H9 (cell line): ENCODE measurements around the gene DGCR2. TPM values are rescaled to one million over a fixed set of nuclear protein-coding genes. Genes with fewer than 3 reads are reported as not detected.

ENCODE experiments used
- DNase-seq: peaks from one replicate; pipeline ENCODE4 v3.0.0-alpha.2; 2017
- H2AFZ ChIP-seq: one replicate; pipeline ENCODE4 v1.6.1; 2013; ENCODE audit warnings: mild to moderate bottlenecking, low read length, control low read depth, moderate library complexity
- H2AK5ac ChIP-seq: 2 replicates; pipeline ENCODE4 v1.6.1; 2013; ENCODE audit warnings: low read length, control low read depth, mixed read lengths; ENCODE audit not compliant: insufficient read length
- H2BK120ac ChIP-seq: one replicate; pipeline ENCODE4 v1.6.1; 2013; ENCODE audit warnings: low read depth, mild to moderate bottlenecking, low read length, control low read depth, inconsistent platforms; ENCODE audit not compliant: poor library complexity, severe bottlenecking
- H2BK12ac ChIP-seq: 2 replicates; pipeline ENCODE4 v1.6.1; 2013; ENCODE audit warnings: low read length, control low read depth, mixed read lengths, low read depth; ENCODE audit not compliant: insufficient read length
- H2BK15ac ChIP-seq: 2 replicates; pipeline ENCODE4 v1.6.1; 2013; ENCODE audit warnings: low read depth, low read length, control low read depth
- H2BK20ac ChIP-seq: one replicate; pipeline ENCODE4 v1.6.1; 2013; ENCODE audit warnings: low read depth, mild to moderate bottlenecking, low read length, control low read depth, inconsistent platforms; ENCODE audit not compliant: poor library complexity, severe bottlenecking
- H2BK5ac ChIP-seq: 2 replicates; pipeline ENCODE4 v1.6.1; 2013; ENCODE audit warnings: low read length, control low read depth, mixed read lengths; ENCODE audit not compliant: insufficient read length
- H3K14ac ChIP-seq: 2 replicates; pipeline ENCODE4 v1.6.1; 2013; ENCODE audit warnings: low read length, control low read depth; ENCODE audit not compliant: insufficient read depth
- H3K18ac ChIP-seq: 2 replicates; pipeline ENCODE4 v1.6.1; 2013; ENCODE audit warnings: low read depth, mild to moderate bottlenecking, mixed read lengths, low read length, control low read depth; ENCODE audit not compliant: insufficient read length
- H3K23ac ChIP-seq: 2 replicates; pipeline ENCODE4 v1.6.1; 2013; ENCODE audit warnings: low read length, control low read depth, mixed read lengths, low read depth; ENCODE audit not compliant: insufficient read length
- H3K23me2 ChIP-seq: 2 replicates; pipeline ENCODE4 v1.6.1; 2013; ENCODE audit warnings: low read depth, mild to moderate bottlenecking, mixed read lengths, low read length, control low read depth; ENCODE audit not compliant: insufficient read length, poor library complexity, severe bottlenecking
- H3K27ac ChIP-seq: 2 replicates; pipeline ENCODE4 v1.5.1; 2013; ENCODE audit warnings: low read length, control low read depth, mixed read lengths, low read depth; ENCODE audit not compliant: insufficient read length
- H3K27me3 ChIP-seq: 2 replicates; pipeline ENCODE4 v1.6.1; 2013; ENCODE audit warnings: low read length, control low read depth, inconsistent platforms; ENCODE audit not compliant: insufficient read depth
- H3K4ac ChIP-seq: 2 replicates; pipeline ENCODE4 v1.6.1; 2013; ENCODE audit warnings: low read depth, mild to moderate bottlenecking, control low read depth, inconsistent platforms, low read length, moderate library complexity
- H3K4me1 ChIP-seq: 2 replicates; pipeline ENCODE4 v1.6.1; 2013; ENCODE audit warnings: low read length, control low read depth, inconsistent platforms; ENCODE audit not compliant: insufficient read depth
- H3K4me2 ChIP-seq: 2 replicates; pipeline ENCODE4 v1.6.1; 2013; ENCODE audit warnings: low read length, control low read depth, mixed read lengths; ENCODE audit not compliant: insufficient read length, insufficient read depth
- H3K56ac ChIP-seq: 2 replicates; pipeline ENCODE4 v1.6.1; 2013; ENCODE audit warnings: low read depth, mild to moderate bottlenecking, mixed read lengths, low read length, control low read depth; ENCODE audit not compliant: insufficient read length
- H3K79me1 ChIP-seq: 2 replicates; pipeline ENCODE4 v1.6.1; 2013; ENCODE audit warnings: low read depth, mild to moderate bottlenecking, moderate library complexity, low read length, control low read depth, inconsistent platforms; ENCODE audit not compliant: insufficient read depth, poor library complexity, severe bottlenecking
- H3K79me2 ChIP-seq: 2 replicates; pipeline ENCODE4 v1.6.1; 2013; ENCODE audit warnings: low read length, control low read depth, inconsistent platforms; ENCODE audit not compliant: insufficient read depth
- H3K9ac ChIP-seq: 2 replicates; pipeline ENCODE4 v1.6.1; 2013; ENCODE audit warnings: low read length, control low read depth, mixed read lengths; ENCODE audit not compliant: insufficient read length; ENCODE audit errors: extremely low read depth
- H3K9me3 ChIP-seq: one replicate; pipeline ENCODE4 v1.6.1; 2013; ENCODE audit warnings: low read depth, low read length, inconsistent platforms; ENCODE audit not compliant: control insufficient read depth
- H3T11ph ChIP-seq: one replicate; pipeline ENCODE4 v1.6.1; 2013; ENCODE audit warnings: mild to moderate bottlenecking, low read length, control low read depth, inconsistent platforms
- H4K20me1 ChIP-seq: one replicate; pipeline ENCODE4 v1.6.1; 2013; ENCODE audit not compliant: control insufficient read depth, insufficient read length, insufficient read depth
- H4K5ac ChIP-seq: 2 replicates; pipeline ENCODE4 v1.6.1; 2013; ENCODE audit warnings: low read depth, mild to moderate bottlenecking, mixed read lengths, low read length, control low read depth; ENCODE audit not compliant: insufficient read length
- H4K8ac ChIP-seq: replicated peaks from 2 replicates; pipeline ENCODE4 v1.6.1; 2013; ENCODE audit warnings: low read length, control low read depth, mixed read lengths, low read depth; ENCODE audit not compliant: insufficient read length
- H4K91ac ChIP-seq: 2 replicates; pipeline ENCODE4 v1.6.1; 2013; ENCODE audit warnings: low read depth, mild to moderate bottlenecking, moderate library complexity, mixed read lengths, low read length, control low read depth; ENCODE audit not compliant: insufficient read length
- H3K27ac Mint-ChIP-seq, 3 experiments: 2 replicates in 2 of 3; 3 replicates in 1 of 3; pipeline ENCODE4 v1.8.0; 2020 to 2021; ENCODE audit warnings: mixed read lengths in 3 of 3, mild to moderate bottlenecking in 1 of 3, moderate library complexity in 1 of 3
- H3K27me3 Mint-ChIP-seq: 2 replicates; pipeline ENCODE4 v1.8.0; 2021; ENCODE audit warnings: low read depth, mild to moderate bottlenecking, moderate library complexity, mixed read lengths
- H3K36me3 Mint-ChIP-seq, 3 experiments: 2 replicates in 2 of 3; 3 replicates in 1 of 3; pipeline ENCODE4 v1.8.0; 2020 to 2021; ENCODE audit warnings: low read depth in 3 of 3, mixed read lengths in 3 of 3; ENCODE audit not compliant: insufficient read depth in 1 of 3
- H3K4me1 Mint-ChIP-seq, 2 experiments: 2 replicates each; pipeline ENCODE4 v1.8.0; 2020; ENCODE audit warnings: mixed read lengths in 2 of 2
- H3K4me3 Mint-ChIP-seq, 2 experiments: 2 replicates in 1 of 2; 3 replicates in 1 of 2; pipeline ENCODE4 v1.8.0; 2020 to 2021; ENCODE audit warnings: mild to moderate bottlenecking in 2 of 2, mixed read lengths in 2 of 2, moderate library complexity in 1 of 2
- H3K9me3 Mint-ChIP-seq, 2 experiments: 2 replicates in 1 of 2; 3 replicates in 1 of 2; pipeline ENCODE4 v1.8.0; 2020; ENCODE audit warnings: mild to moderate bottlenecking in 2 of 2, mixed read lengths in 2 of 2, moderate library complexity in 1 of 2
- CTCF ChIP-seq: fragments of 200-600 bp; sonication (generic); conservative IDR thresholded peaks from 3 replicates; pipeline ENCODE4 v1.8.0; 2021; ENCODE audit warnings: antibody characterized with exemption, mild to moderate bottlenecking
- WGBS: extraction: QIAGEN DNeasy Blood & Tissue Kit; methylation state at CpG from one replicate; pipeline ENCODE4 v1.1.7; 2013; ENCODE audit warnings: missing lambda C conversion rate, low lambda C conversion rate, mixed read lengths; ENCODE audit not compliant: insufficient read length; ENCODE audit errors: extremely low coverage; 5-methylcytosine and 5-hydroxymethylcytosine counted together
- total RNA-seq: library from RNA; stranded (reverse); gene quantifications from 2 replicates; pipeline ENCODE4 v1.2.1, GENCODE V29; 2021

The DGCR2 gene
- total RNA-seq, 1 experiment from 2014 or later, result 47.2 TPM

- Mint-ChIP-seq H3K36me3 (no peaks in the 10 kb centered on the region), H3K4me1 (peaks cover 5 to 14% of the 10 kb centered on the region in 2 experiments), H3K9me3 (no peaks in the 10 kb centered on the region), H3K27me3 (peaks cover 21% of the 10 kb centered on the region), H3K4me3 (no peak overlapping the region), H3K27ac (no peak overlapping the region)
- no peak overlapping the region for H2BK120ac ChIP-seq
- H3K14ac ChIP-seq, result no peak overlapping the region
- WGBS, result no CpG with 5 or more reads among the region's 8 CpGs
- H2AFZ ChIP-seq, result no peak overlapping the region
- H3K23me2 ChIP-seq, result no peaks in the 10 kb centered on the region
- no peak overlapping the region for H2AK5ac ChIP-seq
- no peak overlapping the region for H4K5ac ChIP-seq
- H4K8ac ChIP-seq, result no peak overlapping the region
- no peaks in the 10 kb centered on the region for H4K20me1 ChIP-seq
- H3K56ac ChIP-seq, result no peak overlapping the region
- no peak overlapping the region for H3K23ac ChIP-seq
- H3K9ac ChIP-seq, result no peak overlapping the region
- no peak overlapping the region for H2BK12ac ChIP-seq
- no peaks in the 10 kb centered on the region for H3K79me1 ChIP-seq
- TF ChIP-seq CTCF, result no peak
- no peaks in the 10 kb centered on the region for H3K4me1 ChIP-seq
- no peak overlapping the region for H3K4ac ChIP-seq
- DNase-seq, result no peak
- H3T11ph ChIP-seq, result no peak overlapping the region
- H2BK20ac ChIP-seq, result no peak overlapping the region
- no peak overlapping the region for H3K4me2 ChIP-seq
- no peaks in the 10 kb centered on the region for H3K79me2 ChIP-seq
- no peaks in the 10 kb centered on the region for H3K9me3 ChIP-seq
- H3K27ac ChIP-seq, result no peak overlapping the region
- no peaks in the 10 kb centered on the region for H3K27me3 ChIP-seq
- no peak overlapping the region for H4K91ac ChIP-seq
- no peak overlapping the region for H2BK5ac ChIP-seq
- no peak overlapping the region for H2BK15ac ChIP-seq
- no peak overlapping the region for H3K18ac ChIP-seq
Observed at GRCh38 chr22:19022755-19023154, 99.5 kb downstream of the DGCR2 start.
